GM18520 (cell line): ENCODE results near the gene KEL.

Source experiments
- ATAC-seq: cut with Tn5 transposase; IDR thresholded peaks from one replicate; pipeline ENCODE4 v1.9.1; 2021; ENCODE audit not compliant: unreplicated experiment

KEL gene

DNA sequence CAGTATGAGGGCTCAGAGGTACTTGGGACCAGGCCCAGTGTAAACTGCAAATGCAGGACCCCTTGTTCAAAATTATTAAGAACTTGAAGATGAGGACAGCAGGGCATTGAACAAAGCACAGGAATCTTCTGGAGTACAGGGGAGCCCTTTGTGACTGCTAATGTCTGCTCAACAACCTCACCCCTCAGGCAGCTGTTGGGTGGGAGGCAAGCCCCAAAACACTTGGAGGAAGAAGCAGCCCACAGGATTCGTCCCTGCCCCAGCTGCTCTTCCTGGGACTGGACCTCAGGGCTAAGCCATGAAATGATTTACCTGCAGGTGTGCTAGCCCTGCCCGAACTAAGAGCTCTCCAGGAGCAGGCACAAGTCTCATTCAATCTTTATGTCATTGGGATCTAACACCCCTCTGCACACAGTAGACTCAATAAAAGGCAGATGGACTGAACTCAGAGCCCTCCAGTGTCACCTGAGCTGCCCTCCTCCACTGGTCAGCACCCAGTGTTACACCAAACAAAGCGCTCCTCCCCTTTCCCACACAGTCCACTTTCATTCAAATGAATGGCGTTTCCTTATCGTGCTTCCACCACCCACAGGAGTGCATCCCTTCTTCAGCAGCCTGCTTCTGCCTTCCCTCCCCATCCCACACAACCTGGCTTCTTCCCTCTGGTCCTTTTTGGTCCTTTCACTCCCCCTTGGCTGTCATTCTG is 29.6 kb downstream of the KEL start:
- no peak for ATAC-seq

DNA sequence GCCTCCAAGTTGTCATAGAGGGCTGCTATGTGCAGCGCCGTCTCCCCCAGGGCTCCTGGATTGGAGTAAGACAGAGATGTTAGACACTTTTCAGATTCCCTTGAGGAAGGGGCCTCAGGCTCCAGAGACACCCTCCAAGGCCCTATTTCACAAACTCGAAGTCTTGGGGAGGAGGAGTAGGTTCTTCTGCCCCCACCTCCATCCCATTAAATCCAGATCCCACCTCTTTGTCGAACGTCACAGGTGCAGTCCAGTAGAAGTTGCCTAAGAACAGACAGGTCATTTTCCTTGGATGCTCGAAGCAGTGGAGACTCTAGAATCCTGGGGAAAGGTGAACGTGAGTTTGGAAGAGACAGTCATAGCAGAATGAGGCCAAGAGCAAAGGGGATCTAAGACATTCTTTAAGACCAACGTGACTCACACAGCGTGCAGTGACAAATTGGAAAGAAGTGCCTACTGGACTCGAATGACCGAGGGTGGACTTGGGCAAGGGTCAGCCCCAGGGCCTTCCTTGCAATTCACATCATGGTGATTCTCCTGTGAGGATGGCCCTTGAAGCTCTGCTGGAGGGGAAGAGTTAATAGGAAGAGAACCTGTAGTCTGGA is 31.9 kb downstream of the KEL start:
- ATAC-seq, result no peak

DNA sequence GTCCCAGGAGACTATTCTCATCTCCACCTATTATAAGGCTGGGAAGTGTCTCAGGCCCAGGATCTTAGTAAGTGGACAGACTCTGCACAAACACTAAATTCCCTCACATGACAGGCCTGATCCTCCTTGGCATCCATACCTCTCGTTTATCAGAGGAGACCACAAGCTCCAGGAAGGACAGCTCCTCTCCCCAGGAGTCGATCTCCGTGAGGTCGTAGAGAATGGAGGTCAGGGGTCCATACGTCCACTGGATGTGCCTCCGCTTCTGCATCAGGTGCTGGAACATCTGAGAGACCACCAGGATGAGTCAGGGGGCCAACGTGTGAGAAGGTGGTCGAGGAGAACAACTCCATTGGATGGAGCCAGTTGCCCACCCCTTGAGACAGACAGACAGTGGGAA is 34.2 kb downstream of the KEL start:
- no peak for ATAC-seq

DNA sequence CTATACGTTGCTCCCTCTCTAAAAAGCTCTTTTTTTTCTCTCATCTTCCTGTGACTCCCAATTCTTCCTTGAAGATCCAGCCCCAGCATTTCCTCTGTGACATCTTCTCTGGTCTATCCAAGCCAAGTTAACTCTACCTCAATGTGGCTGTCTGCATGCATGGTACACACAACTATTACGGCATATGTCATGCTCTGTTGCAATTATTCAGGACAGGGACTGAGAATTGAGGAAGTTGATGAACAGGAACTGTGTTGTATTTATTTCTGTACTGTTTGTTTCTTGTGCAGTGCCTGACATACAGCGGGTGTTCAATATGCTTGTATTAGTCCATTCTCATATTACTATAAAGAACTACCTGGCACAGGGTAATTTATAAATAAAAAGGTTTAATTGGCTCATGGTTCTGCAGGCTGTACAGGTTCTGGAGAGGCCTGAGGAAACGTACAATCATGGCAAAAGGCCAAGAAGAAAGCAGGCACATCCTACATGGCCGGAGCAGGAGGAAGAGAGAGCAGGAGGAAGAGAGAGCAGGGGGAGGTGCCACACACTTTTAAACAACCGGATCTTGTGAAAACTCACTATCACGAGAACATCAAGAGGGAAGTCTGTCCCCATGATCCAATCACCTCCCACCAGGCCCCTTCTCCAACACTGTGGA is 34.9 kb downstream of the KEL start:
- ATAC-seq, result no peak

DNA sequence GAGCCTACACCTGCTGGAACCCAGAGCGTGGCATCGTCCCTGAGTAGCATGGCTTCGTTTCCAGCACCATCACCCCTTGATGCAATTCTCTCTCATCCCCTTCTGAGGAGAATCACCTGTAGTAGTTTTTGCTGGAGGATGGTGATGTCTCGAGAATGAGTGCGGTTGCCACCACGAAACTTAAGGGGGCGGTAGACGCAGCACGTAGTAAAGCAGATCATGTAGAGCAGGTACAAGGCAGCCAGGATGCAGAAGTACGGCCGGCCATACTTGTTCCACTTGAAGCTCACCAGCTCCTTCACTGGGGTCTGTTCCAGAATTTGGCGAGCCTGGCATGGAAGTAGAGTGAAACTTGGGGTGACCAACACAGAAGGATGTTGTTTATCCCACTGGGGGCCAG is 36.8 kb downstream of the KEL start:
- no peak for ATAC-seq

DNA sequence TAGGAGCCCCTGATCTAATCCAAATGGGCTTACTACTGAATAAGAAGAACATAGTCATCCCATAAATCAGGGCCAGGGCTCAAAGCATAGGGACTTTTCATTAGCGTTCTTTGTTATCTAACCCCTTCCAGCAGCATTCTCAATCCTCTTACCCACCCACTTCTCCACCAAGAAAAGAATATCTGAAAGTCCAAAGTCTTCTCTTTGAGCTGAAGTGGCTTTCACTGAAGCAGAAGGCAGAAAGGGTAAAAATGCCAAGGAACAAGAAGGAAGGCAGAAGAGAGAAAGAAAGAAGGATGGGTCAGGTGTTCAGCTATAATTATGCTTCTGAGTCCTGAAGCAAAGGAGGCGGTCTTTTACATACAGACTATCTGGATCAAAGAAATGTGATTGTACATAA is 38.8 kb downstream of the KEL start:
- no peak for ATAC-seq

DNA sequence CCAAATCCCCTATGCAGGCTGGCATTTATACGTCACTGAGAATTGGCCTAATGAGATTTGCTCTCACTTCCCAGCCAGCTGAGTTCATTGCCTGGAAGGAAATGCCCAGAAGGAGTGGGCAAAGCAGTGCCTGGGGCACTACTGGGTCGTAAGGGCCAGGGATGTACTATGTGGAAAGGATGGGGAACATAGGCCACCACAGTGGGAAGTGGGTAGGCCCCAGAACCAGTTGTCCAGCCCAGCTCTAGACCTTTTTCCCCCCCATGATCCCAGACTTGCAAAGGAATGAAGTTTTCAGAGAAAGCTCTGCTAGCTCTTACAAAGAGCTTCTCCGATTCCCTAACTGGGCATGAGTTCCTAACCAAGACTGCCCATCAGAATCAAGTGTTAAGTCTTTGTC is 42.5 kb downstream of the KEL start:
- no peak for ATAC-seq

DNA sequence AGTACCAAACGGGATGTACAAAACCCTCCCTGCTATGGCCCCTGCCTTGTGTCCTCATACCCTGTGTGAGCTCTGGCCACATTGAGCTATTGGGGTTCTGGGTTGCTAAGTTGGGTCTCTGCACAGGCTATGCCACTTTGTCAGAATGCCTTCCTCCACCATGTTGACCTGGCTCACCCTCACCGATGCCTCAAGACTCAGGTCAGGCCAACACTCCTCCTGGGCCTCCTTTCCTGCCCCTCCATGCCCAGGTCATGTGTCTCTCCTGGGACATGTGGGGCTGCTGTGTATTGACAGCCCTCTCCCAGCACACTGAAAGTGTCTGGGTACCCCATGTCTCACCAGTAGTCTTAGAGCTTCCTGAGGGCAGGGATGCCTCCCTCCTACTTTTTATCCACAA is 43.3 kb downstream of the KEL start:
- no peak for ATAC-seq

DNA sequence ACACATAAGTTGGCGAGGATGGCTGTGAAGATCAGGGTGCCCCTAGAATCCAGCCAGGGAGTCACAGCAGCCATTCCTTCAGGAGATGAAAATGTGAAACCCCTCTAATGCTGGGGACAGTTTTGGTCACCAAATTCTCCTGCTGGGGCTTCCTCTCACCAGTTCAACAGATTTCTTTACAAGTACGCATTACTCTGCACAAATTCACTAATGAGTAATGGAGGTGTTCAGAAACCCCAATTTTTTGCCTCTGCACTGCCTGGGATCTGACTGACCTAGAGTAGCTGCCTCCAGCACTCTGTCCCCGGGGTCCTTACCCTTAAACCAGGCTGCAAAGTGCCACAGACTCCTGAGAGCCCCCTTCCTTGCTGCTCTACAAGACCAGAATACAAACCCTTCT is 44.7 kb downstream of the KEL start:
- ATAC-seq, result no peak

DNA sequence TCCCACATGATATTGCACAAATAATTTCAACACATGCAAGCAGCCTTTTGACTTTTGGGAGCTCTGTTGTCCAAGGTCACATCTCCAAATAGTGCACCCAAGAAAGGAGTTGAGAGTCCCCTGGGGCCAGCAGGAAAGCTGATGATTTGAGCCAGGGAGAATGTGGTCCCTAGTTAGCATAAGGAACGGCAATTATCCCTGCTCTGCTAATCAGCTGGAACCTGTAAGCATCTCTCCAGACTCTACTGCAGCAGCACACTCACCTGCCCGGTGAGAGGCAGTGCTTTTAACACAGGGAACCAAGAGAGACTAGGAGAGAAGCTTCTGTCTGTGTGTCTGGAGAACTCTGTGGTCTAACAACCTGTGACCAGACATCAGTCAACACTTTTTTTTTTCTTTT is 45.7 kb downstream of the KEL start:
- ATAC-seq, result no peak

DNA sequence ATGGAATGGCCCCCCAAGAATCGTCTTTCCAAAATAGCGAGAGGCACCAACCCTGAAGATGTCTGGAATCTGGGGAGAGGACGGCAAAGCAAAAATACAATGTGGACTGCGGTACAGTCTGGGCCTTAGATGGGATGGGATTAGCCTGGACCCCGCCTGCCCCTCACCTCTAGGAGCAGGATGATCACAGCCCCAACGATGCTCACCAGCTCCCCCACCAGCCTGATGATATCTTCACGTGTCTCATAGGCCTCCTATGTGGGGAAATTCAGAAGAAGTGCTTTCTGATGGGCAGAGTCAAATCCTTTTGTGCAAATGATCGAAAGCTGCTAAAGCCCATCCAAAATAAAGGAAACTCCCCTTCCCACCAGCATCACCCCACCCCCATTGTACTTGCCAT is 46.8 kb downstream of the KEL start:
- no peak for ATAC-seq

DNA sequence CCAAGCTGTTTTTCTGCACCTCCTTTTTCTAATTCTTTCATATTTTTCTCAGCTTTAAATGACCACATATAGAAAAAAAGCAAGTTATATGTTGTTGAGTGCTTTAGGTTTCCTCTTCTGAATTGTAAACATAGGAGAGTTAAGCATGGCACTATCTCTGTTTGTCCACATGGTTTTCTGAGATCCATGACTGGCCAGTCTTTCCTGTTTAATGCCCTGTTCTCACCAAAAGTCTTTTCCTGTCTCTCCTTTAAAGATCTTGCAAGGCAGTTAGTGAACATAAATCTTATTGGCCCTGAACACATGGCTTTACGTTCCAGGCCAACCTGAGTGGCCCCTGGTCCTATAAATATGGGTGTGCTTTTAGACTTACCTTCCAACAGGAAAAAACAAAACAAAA is 48.0 kb downstream of the KEL start:
- no peak for ATAC-seq

DNA sequence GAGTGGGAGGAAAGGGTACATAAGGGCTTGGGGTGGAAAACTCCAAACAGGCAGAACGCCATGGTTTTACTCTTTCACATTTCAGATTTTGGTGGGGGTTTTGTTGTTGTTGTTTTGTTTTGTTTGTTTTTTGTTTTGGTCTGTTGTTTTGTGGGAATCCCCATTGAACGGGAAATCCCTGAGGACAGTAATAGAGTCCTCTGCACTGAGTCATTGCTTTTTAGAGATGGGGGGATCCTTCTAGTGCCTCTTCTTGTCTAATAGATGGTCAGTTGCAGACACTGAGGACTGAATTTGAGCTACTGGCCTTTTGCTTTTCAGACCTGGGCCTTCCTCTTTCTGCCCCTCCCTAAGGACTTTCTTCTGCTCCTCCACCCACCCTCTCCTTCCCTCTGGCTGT is 48.6 kb downstream of the KEL start:
- no peak for ATAC-seq

DNA sequence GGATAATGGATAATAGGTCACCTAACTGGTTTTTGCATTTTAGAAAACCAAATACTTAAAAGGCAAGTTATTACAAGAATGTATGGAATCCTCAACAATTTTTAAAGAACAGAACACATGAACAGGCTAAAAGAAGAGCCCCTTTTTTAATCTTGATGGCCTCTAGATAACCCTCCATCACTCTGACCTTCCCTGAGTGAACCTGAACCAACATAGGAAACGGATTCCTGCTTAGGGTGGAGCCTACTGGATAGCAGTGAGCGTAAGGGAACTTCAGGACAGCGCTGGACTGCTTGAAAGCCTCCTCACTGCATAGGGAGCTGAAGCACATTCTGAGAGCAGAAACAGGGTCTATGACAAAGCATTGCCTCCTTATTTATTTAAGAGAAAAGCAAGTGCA is 49.1 kb downstream of the KEL start:
- no peak for ATAC-seq

DNA sequence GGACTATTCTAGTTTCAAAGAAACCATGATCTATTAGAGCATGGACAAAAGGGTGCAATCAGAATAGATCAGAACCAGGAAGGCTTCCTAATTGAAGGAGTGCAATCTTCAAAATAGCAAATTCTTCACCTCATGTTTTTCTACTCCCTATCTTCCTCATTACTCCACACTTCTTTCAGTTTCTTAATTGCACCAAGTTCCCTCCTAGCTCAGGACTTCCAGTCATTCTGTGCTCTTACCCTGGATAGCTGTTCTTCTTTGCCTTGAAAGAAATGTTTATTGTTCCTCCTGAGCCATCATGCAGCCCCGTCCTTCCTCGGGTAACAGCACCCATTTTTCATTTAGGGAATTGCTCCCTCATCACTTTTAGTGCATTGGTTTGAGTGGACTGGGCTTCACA is 51.7 kb downstream of the KEL start:
- no peak for ATAC-seq

DNA sequence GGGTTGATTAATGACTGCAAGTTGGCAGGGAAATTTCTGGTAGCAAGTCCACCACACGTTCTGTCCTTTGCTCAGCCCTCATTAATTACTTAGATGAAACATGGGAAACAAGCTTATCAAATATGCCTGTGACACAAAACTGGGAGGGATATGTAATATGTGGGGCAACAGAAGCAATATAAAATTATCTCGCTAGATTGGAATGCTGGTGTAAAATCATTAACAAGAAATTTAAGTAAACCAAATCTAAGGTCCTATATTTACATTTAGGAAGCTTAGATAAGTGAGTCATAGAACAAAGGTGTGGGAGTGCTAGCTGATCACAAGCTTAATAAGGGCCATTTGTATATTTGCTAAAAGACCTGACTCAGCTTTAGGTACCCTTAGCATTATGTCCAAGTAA is 52.1 kb downstream of the KEL start:
- no peak for ATAC-seq

DNA sequence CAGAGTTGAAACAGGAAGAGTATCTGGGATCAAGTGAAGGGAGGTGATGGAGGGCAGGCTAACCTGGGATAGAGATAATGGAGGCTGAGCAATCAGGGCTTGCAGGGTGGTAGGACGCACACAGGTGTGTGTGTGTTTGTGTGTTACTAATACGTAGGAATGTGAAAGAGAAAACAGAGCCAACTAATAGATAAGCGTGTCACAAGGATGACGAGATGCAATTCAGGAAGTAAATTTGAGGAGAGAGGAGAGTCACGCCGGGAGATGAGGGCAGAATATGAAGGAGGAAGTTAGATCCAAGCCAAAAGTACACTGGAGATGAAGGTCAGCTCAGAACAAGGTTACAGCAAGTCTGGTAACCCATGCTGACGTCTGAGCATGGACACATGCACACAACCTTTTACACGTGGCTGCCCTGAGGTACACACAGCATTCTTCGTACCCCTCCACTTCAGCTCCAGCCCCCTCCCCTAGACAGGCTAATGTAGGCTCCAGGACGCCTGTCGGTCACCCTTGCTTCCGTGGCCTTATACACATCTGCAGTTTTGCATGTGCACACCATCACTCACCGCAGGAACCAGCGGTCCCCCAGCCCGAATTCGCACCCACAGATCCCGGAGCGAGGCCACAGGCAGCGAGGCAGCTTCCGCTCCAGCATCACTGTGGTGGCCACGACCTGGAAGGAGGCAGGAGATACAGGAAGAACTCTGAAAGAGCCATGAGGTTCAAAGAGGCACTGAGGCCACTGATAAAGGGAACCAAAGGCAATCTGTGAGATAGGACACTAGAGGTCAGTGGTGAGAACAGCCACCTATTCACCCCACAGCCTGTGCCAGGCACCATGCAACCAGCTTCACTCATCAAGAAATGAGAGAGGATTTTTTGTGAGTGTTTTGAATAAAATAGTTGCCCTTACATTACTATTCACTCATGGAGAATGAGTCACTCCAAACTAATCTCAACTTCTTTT is 53.0 kb downstream of the KEL start:
- no peak for ATAC-seq

DNA sequence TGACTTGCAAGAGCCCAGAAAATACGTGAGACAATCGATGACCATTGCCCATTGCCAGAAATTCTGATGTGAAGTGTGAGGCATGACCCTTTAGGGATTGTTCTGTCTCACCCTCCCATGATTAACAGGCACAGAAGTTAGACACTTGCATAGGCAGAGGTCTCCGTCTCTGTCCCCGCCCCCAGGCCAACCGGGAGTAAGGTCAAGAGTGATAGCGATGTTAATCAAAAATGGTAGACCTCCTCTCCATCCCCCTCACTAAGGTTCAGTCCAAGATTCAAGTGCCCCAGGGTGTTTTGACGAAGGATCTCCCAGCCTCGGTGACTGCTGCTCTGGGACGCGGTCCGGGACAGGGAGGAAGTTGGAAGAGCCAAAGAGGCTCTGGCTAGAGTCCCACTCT is 53.9 kb downstream of the KEL start:
- ATAC-seq, result no peak

DNA sequence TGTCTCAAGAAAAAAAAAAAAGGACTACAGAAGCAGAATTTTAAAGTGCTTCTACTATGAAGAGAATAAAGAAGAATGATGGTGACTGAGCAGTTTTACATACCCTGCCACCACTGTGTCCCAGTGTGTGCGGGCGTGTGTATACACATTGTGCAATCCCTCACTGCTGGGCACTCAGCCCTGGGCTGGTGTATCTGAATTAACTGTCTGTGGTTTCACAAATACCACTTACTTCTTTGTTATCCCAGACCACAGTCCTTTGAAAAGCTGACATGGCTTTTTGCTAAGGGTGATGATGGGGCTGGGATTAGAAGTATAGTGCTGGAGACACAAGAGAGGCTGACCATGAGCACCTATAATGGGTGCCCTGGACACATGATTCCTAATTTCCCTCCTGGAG is 55.5 kb downstream of the KEL start:
- ATAC-seq, result no peak

DNA sequence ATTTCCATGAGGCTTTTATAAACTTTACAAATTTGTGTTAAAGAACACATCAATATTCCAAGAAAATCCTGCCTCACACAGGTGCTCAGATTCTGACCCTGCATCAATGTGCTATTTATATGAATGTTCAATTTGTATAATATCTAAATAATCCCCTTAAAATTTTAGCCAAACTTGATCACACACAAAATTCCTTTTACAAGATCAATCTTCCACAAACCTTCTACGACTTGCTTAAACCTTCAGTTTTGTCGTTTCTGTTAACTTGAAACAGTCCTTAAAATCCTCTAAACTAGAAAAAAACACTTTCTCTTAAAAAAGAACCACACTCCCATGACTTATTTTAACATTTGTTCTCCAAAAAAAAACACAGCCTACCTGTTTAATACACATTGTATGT is 56.4 kb downstream of the KEL start:
- no peak for ATAC-seq

DNA sequence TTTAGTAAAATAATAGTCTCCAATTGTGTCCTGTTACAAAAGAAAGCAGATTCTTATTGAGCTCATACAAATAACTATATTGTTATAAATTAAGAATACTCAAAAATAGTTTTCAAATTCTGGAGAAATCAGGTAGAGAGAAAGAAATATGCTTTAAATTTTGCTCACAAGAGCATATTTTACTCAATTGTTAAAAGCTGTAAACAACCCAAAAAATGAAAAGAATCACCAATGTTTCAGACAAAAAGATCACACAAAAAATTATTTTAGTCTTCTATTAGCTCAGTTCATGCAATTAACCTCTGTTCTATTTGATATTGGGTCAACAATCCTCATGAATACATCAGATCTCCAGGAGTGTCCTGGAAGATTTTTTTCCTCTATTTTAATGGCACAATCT is 58.0 kb downstream of the KEL start:
- no peak for ATAC-seq
